Astrocyte (in vitro differentiated cells and primary cell): Measurements from ENCODE around the gene CBX2. TPM values are rescaled to one million over a fixed set of nuclear protein-coding genes. Genes with fewer than 3 reads are reported as not detected.

Source experiments
- DNase-seq: peaks from one replicate; pipeline ENCODE4 v3.0.0-alpha.2; 2010; ENCODE audit warnings: low read depth
- FAIRE-seq: peaks from 2 replicates; lab custom pipeline; 2011; peaks lifted over from hg19 to GRCh38; lab: Jason Lieb, UNC
- H2AFZ ChIP-seq: 2 replicates; pipeline ENCODE4 v1.6.0; 2012; ENCODE audit warnings: low read depth, low read length, inconsistent platforms
- H3K27ac ChIP-seq: 2 replicates; pipeline ENCODE4 v1.5.1; 2011; ENCODE audit warnings: low read depth, low read length, inconsistent platforms
- H3K27me3 ChIP-seq: 2 replicates; pipeline ENCODE4 v1.6.0; 2011; ENCODE audit warnings: low read length, inconsistent platforms; ENCODE audit not compliant: insufficient read depth
- H3K36me3 ChIP-seq: 2 replicates; pipeline ENCODE4 v1.5.1; 2011; ENCODE audit warnings: low read length, inconsistent platforms; ENCODE audit not compliant: insufficient read depth
- H3K4me1 ChIP-seq: 2 replicates; pipeline ENCODE4 v1.5.1; 2011; ENCODE audit warnings: low read length, inconsistent platforms; ENCODE audit not compliant: insufficient read depth
- H3K4me2 ChIP-seq: 2 replicates; pipeline ENCODE4 v1.6.0; 2012; ENCODE audit warnings: low read length, inconsistent platforms
- H3K4me3 ChIP-seq: 2 replicates; pipeline ENCODE4 v1.5.1; 2011; ENCODE audit warnings: low read depth, mild to moderate bottlenecking, low read length, inconsistent platforms; ENCODE audit not compliant: insufficient read depth
- H3K79me2 ChIP-seq: 2 replicates; pipeline ENCODE4 v1.6.0; 2012; ENCODE audit warnings: mild to moderate bottlenecking, low read length, inconsistent platforms; ENCODE audit not compliant: insufficient read depth
- H3K9ac ChIP-seq: 2 replicates; pipeline ENCODE4 v1.6.0; 2012; ENCODE audit warnings: mild to moderate bottlenecking, low read length, inconsistent platforms
- H3K9me3 ChIP-seq: 2 replicates; pipeline ENCODE4 v1.5.1; 2012; ENCODE audit warnings: low read depth, mild to moderate bottlenecking, low read length, inconsistent platforms; ENCODE audit not compliant: insufficient read depth
- H4K20me1 ChIP-seq: 2 replicates; pipeline ENCODE4 v1.6.0; 2012; ENCODE audit warnings: low read length, inconsistent platforms; ENCODE audit not compliant: insufficient read depth
- H3K27ac Mint-ChIP-seq: one replicate; pipeline ENCODE4 v1.8.0; 2021; ENCODE audit warnings: mild to moderate bottlenecking, mixed read lengths; ENCODE audit not compliant: unreplicated experiment
- H3K27me3 Mint-ChIP-seq: one replicate; pipeline ENCODE4 v1.8.0; 2021; ENCODE audit warnings: low read depth, mixed read lengths; ENCODE audit not compliant: unreplicated experiment
- H3K36me3 Mint-ChIP-seq: one replicate; pipeline ENCODE4 v1.8.0; 2021; ENCODE audit warnings: low read depth, mixed read lengths; ENCODE audit not compliant: unreplicated experiment
- H3K4me1 Mint-ChIP-seq: one replicate; pipeline ENCODE4 v1.8.0; 2021; ENCODE audit warnings: low read depth, mixed read lengths; ENCODE audit not compliant: unreplicated experiment
- H3K4me3 Mint-ChIP-seq: one replicate; pipeline ENCODE4 v1.8.0; 2021; ENCODE audit warnings: mild to moderate bottlenecking, moderate library complexity, mixed read lengths; ENCODE audit not compliant: unreplicated experiment
- H3K9me3 Mint-ChIP-seq: one replicate; pipeline ENCODE4 v1.8.0; 2021; ENCODE audit warnings: mild to moderate bottlenecking, mixed read lengths; ENCODE audit not compliant: unreplicated experiment
- EZH2 ChIP-seq: IDR thresholded peaks from 2 replicates; pipeline ENCODE4 v1.6.1; 2012; ENCODE audit warnings: mild to moderate bottlenecking, low read length, inconsistent platforms; ENCODE audit not compliant: insufficient read depth
- total RNA-seq: library from RNA; stranded (reverse); gene quantifications from 2 replicates; pipeline ENCODE4 v1.2.1, GENCODE V29; 2021
- TF ChIP-seq, protein P1 (sequence below): IDR thresholded peaks from 2 replicates; pipeline ENCODE4 v1.5.1; 2011; ENCODE audit warnings: low read depth, mild to moderate bottlenecking, inconsistent platforms, low read length, moderate library complexity; ENCODE audit not compliant: insufficient read depth

Gene CBX2
- total RNA-seq, 1 donor from 2014 or later, result 6.7 TPM

DNA sequence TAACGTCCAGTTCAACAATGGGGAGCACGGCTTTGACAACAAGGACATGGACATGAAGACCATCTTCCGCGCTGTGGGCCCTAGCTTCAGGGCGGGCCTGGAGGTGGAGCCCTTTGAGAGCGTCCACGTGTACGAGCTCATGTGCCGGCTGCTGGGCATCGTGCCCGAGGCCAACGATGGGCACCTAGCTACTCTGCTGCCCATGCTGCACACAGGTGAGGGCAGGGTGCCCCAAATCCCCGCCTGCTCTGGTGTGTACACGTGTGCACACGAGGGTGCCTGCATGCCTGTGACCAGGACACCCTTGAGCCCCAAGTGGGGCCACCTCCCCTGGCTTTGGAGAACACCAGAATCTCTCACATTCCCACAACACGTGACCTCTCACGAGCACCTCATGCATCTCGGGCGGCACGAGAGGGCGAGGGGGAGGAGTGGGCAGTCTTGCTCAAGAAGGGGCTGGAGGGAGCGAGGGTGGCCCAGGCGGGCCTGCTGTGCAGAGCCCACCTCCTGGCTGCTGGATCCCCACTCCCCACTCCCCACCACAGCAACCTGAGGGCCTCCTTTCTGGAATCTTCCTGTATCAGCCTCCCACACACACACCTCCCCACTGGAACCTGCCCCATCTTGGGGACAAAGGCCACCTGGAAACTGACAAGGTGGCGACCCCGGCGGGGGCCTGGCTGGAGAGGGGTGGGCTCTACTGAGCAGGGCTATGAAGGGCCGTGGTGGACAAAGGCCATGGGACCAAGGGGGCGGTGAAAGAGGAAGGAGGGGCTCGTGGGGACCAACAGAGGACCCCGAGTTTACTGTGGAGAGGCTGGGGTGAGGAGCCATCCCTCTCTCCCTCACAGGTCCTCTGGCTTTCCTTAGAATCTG lies 40.7 kb upstream of the CBX2 start:
- no peaks in the 10 kb centered on the region for H3K36me3 Mint-ChIP-seq
- no peak overlapping the region for H3K27ac Mint-ChIP-seq
- H3K27ac ChIP-seq, result no peak overlapping the region
- H3K4me2 ChIP-seq, result no peak overlapping the region
- no peaks in the 10 kb centered on the region for H3K9me3 ChIP-seq
- H4K20me1 ChIP-seq, result no peaks in the 10 kb centered on the region
- H2AFZ ChIP-seq, result no peak overlapping the region
- H3K27me3 Mint-ChIP-seq, result peaks cover 53% of the 10 kb centered on the region
- H3K27me3 ChIP-seq, result peaks cover 15% of the 10 kb centered on the region
- no peaks in the 10 kb centered on the region for H3K79me2 ChIP-seq
- H3K9me3 Mint-ChIP-seq, result peaks cover 3% of the 10 kb centered on the region
- TF ChIP-seq, protein P1, sequence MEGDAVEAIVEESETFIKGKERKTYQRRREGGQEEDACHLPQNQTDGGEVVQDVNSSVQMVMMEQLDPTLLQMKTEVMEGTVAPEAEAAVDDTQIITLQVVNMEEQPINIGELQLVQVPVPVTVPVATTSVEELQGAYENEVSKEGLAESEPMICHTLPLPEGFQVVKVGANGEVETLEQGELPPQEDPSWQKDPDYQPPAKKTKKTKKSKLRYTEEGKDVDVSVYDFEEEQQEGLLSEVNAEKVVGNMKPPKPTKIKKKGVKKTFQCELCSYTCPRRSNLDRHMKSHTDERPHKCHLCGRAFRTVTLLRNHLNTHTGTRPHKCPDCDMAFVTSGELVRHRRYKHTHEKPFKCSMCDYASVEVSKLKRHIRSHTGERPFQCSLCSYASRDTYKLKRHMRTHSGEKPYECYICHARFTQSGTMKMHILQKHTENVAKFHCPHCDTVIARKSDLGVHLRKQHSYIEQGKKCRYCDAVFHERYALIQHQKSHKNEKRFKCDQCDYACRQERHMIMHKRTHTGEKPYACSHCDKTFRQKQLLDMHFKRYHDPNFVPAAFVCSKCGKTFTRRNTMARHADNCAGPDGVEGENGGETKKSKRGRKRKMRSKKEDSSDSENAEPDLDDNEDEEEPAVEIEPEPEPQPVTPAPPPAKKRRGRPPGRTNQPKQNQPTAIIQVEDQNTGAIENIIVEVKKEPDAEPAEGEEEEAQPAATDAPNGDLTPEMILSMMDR, result no peak
- TF ChIP-seq EZH2, result no peak
- no peak overlapping the region for H3K4me3 Mint-ChIP-seq
- no peaks in the 10 kb centered on the region for H3K36me3 ChIP-seq
- peaks cover 7% of the 10 kb centered on the region for H3K4me1 ChIP-seq
- FAIRE-seq (no peak), DNase-seq (no peak)
- no peak overlapping the region for H3K4me3 ChIP-seq
- no peak overlapping the region for H3K9ac ChIP-seq
- H3K4me1 Mint-ChIP-seq, result peaks cover 9% of the 10 kb centered on the region

DNA sequence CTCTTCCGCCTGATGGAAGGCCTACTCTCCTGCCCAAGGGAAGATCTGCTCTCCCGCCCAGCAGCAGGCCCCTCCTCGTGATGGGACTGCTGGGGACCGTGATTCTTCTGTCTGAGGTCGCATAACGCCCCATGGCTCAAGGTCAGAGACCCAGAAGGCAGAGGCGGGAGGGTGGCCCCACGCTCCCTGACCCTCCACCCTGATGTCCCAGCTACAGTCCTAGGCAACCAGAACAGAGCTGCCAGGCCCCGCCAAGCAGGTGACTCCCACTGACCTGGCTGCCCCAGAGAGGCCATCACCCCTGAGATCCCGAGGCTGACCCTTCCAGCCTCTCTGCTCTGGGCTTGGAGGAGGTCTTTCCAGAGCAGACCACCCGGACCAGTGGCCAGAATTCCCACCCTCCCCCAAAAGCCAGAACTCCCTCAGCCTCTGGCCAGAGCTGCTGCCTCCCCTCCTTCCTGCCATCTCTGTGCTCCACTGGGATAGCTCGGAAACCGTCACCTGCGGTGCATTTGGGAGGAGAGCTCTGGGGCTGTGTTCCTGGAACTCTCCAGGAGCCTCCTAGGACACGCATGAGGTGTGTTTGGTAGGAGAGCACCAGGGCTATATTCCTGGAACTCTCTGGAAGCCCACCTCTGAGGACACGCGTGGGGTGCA lies 39.9 kb upstream of the CBX2 start:
- no peak overlapping the region for H3K9ac ChIP-seq
- H3K27ac ChIP-seq, result no peak overlapping the region
- H3K27me3 ChIP-seq, result peaks cover 20% of the 10 kb centered on the region
- H4K20me1 ChIP-seq, result no peaks in the 10 kb centered on the region
- no peaks in the 10 kb centered on the region for H3K79me2 ChIP-seq
- no peaks in the 10 kb centered on the region for H3K36me3 ChIP-seq
- Mint-ChIP-seq H3K4me3 (no peak overlapping the region), H3K27me3 (peaks cover 46% of the 10 kb centered on the region), H3K4me1 (peaks cover 9% of the 10 kb centered on the region), H3K27ac (no peak overlapping the region), H3K9me3 (peaks cover 3% of the 10 kb centered on the region), H3K36me3 (no peaks in the 10 kb centered on the region)
- no peak overlapping the region for H3K4me2 ChIP-seq
- H3K9me3 ChIP-seq, result no peaks in the 10 kb centered on the region
- FAIRE-seq, result no peak
- DNase-seq, result no peak
- peaks cover 7% of the 10 kb centered on the region for H3K4me1 ChIP-seq
- no peak overlapping the region for H3K4me3 ChIP-seq
- TF ChIP-seq, protein P1, result no peak
- no peak for TF ChIP-seq EZH2
- H2AFZ ChIP-seq, result no peak overlapping the region
